ENCODE data around the gene HECA.
"Not testable (repeated sequence)": the region's sequence is repeated elsewhere in the genome, so short reads cannot be mapped to it uniquely, and the experiment has no call there.

DNA sequence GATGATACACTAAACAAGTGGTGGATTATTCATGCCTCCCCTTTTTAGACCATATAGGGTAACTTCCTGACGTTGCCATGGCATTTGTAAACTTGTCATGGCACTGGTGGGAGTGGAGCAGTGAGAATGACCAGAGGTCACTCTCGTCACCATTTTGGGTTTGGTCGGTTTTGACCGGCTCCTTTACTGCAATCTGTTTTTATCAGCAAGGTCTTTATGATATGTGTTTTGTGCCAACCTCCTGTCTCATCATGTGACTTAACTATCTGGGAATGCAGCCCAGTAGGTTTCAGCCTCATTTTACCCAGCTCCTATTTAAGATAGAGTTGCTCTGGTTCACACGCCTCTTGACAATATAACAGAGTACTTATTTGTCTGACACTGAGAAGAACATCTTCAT is 22.2 kb downstream of the HECA start:
- TF ChIP-seq, protein P1, sequence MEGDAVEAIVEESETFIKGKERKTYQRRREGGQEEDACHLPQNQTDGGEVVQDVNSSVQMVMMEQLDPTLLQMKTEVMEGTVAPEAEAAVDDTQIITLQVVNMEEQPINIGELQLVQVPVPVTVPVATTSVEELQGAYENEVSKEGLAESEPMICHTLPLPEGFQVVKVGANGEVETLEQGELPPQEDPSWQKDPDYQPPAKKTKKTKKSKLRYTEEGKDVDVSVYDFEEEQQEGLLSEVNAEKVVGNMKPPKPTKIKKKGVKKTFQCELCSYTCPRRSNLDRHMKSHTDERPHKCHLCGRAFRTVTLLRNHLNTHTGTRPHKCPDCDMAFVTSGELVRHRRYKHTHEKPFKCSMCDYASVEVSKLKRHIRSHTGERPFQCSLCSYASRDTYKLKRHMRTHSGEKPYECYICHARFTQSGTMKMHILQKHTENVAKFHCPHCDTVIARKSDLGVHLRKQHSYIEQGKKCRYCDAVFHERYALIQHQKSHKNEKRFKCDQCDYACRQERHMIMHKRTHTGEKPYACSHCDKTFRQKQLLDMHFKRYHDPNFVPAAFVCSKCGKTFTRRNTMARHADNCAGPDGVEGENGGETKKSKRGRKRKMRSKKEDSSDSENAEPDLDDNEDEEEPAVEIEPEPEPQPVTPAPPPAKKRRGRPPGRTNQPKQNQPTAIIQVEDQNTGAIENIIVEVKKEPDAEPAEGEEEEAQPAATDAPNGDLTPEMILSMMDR (IDR thresholded peaks at IDR 0.05 in 2 of 3, conservative IDR thresholded peaks at IDR 0.05 in 1 of 3; ENCODE audit: borderline replicate concordance in 1 of 3, insufficient read depth in 1 of 3, low read depth in 2 of 3, low read length in 2 of 3) = not testable (repeated sequence)
- not testable (repeated sequence) for TF ChIP-seq EZH2phosphoT487 (IDR thresholded peaks at IDR 0.05; ENCODE audit: borderline replicate concordance)

All from HCT116 (cell line).